ENCODE measurements around the gene MCTP2.

Gene MCTP2

DNA sequence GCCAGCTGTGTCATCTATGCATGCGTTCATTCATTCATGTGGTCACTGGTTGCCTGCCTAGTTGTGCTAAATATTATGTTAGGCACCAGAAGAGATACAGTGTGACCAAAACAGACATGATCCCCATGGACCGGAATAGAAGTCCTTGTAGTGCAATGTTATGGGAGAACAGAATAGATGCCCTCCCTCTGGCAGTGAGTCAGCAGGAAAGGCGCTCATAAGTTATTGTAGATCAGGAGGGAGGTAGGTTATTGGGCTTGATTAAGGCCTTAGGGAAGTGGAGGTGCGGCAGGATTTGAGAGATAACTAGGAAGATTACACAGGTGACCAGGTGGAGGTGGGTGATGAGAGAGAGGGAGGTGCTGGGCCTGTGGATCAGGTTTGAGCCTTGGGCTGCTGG lies 5.2 kb downstream of the MCTP2 start:
- peaks cover 98% of the 10 kb centered on the region for H3K79me2 ChIP-seq (ENCODE audit: control insufficient read depth, low read length)
- peaks cover 91% of the 10 kb centered on the region for H3K4me1 ChIP-seq (ENCODE audit: control insufficient read depth, low read length)
- no peaks in the 10 kb centered on the region for H3K9me3 ChIP-seq (ENCODE audit: control insufficient read depth, insufficient read depth, low read length)
- no peaks in the 10 kb centered on the region for H3K27me3 ChIP-seq (ENCODE audit: control insufficient read depth, low read length)
- 0 out of 2 replicates have a peak overlapping the region, but pooled peaks have one; percentile 54 for H3K4me2 ChIP-seq (ENCODE audit: low read length)
- no peak overlapping the region for H3K27ac ChIP-seq (ENCODE audit: low read depth, low read length)
- H3F3A ChIP-seq (ENCODE audit: control insufficient read depth, insufficient read depth) = peaks cover 28% of the 10 kb centered on the region
- TF ChIP-seq, protein P1, sequence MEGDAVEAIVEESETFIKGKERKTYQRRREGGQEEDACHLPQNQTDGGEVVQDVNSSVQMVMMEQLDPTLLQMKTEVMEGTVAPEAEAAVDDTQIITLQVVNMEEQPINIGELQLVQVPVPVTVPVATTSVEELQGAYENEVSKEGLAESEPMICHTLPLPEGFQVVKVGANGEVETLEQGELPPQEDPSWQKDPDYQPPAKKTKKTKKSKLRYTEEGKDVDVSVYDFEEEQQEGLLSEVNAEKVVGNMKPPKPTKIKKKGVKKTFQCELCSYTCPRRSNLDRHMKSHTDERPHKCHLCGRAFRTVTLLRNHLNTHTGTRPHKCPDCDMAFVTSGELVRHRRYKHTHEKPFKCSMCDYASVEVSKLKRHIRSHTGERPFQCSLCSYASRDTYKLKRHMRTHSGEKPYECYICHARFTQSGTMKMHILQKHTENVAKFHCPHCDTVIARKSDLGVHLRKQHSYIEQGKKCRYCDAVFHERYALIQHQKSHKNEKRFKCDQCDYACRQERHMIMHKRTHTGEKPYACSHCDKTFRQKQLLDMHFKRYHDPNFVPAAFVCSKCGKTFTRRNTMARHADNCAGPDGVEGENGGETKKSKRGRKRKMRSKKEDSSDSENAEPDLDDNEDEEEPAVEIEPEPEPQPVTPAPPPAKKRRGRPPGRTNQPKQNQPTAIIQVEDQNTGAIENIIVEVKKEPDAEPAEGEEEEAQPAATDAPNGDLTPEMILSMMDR (IDR thresholded peaks at IDR 0.05; ENCODE audit: low read depth, low read length, poor library complexity, severe bottlenecking) = no peak
- peaks cover 51% of the 10 kb centered on the region for H3K36me3 ChIP-seq (ENCODE audit: control insufficient read depth, low read length)
- no peaks in the 10 kb centered on the region for H3K9me2 ChIP-seq (replicated peaks; ENCODE audit: control insufficient read depth, low read length)
- H4K20me1 ChIP-seq (ENCODE audit: control insufficient read depth, insufficient read depth, low read depth, low read length) = peaks cover 29% of the 10 kb centered on the region
- H3K4me3 ChIP-seq (ENCODE audit: low read length) = no peak overlapping the region

DNA sequence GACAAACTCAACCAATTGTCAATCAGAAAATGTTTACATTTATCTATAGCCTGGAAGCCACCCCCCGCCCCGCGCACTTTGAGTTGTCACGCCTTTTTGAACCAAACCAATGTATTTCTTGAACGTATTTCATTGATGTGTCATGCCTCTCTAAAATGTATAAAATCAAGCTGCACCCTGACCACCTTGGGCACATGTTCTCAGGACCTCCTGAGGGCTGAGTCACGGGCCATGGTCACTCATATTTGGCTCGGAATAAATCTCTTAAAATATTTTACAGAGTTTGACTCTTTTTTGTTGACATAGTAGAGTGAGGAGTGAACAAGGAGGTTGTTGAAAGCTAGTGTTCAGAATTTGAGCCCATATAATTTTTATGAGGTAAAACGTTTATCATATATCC lies 6.5 kb downstream of the MCTP2 start:
- H4K20me1 ChIP-seq (ENCODE audit: control insufficient read depth, insufficient read depth, low read depth, low read length) = peaks cover 29% of the 10 kb centered on the region
- peak overlapping the region; percentile 54 for H3K4me2 ChIP-seq (ENCODE audit: low read length)
- peaks cover 93% of the 10 kb centered on the region for H3K4me1 ChIP-seq (ENCODE audit: control insufficient read depth, low read length)
- no peak for TF ChIP-seq EZH2phosphoT487 (IDR thresholded peaks at IDR 0.05; ENCODE audit: borderline replicate concordance, low read length)
- TF ChIP-seq, protein P1 (IDR thresholded peaks at IDR 0.05; ENCODE audit: low read depth, low read length, poor library complexity, severe bottlenecking) = no peak
- peaks cover 44% of the 10 kb centered on the region for H3K36me3 ChIP-seq (ENCODE audit: control insufficient read depth, low read length)
- peak overlapping the region; percentile 61 for H3K27ac ChIP-seq (ENCODE audit: low read depth, low read length)
- H3K79me2 ChIP-seq (ENCODE audit: control insufficient read depth, low read length) = peaks cover 98% of the 10 kb centered on the region
- H3K9me3 ChIP-seq (ENCODE audit: control insufficient read depth, insufficient read depth, low read length) = no peaks in the 10 kb centered on the region
- no peaks in the 10 kb centered on the region for H3K27me3 ChIP-seq (ENCODE audit: control insufficient read depth, low read length)
- peaks cover 24% of the 10 kb centered on the region for H3F3A ChIP-seq (ENCODE audit: control insufficient read depth, insufficient read depth)
- H3K9me2 ChIP-seq (replicated peaks; ENCODE audit: control insufficient read depth, low read length) = no peaks in the 10 kb centered on the region
- 0 out of 2 replicates have a peak overlapping the region, but pooled peaks have one; percentile 11 for H3K4me3 ChIP-seq (ENCODE audit: low read length)

DNA sequence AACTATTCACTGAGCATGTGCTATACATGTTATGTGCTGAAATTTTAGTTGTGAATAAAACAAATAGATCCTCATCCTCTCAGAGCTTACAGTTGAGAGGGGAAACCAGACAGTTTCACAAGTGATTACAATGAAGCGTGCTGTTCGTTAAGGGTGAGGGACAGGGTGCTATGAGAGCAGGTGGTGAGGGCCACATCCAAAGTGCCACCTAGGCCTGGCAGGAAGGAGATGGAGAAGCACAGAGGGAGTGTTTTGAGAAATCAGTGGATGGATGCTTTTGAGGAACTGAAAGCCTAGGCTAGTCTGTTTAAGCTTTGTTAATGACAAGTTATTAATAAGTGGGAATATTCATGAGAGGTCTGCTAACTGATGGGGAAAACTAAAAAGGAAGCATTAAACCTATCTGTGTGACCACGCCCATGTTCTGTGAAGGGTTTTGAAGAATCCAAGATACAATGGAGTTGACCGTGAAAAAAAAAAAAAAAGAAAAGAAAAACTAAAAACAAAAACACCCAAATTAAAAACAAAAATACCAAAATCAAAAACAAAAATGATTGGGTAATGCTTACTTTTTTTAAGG lies 7.3 kb downstream of the MCTP2 start:
- Histone ChIP-seq H3K4me2 (ENCODE audit: low read length) (peak overlapping the region; percentile 54), H3K9me2 (replicated peaks; ENCODE audit: control insufficient read depth, low read length) (no peaks in the 10 kb centered on the region), H4K20me1 (ENCODE audit: control insufficient read depth, insufficient read depth, low read depth, low read length) (peaks cover 29% of the 10 kb centered on the region), H3K9me3 (ENCODE audit: control insufficient read depth, insufficient read depth, low read length) (peaks cover 4% of the 10 kb centered on the region; the same call in 1 of the 2 replicates), H3K4me1 (ENCODE audit: control insufficient read depth, low read length) (peaks cover 85% of the 10 kb centered on the region), H3K4me3 (ENCODE audit: low read length) (peak overlapping the region; percentile 7; the same call in 1 of the 2 replicates), H3K27me3 (ENCODE audit: control insufficient read depth, low read length) (no peaks in the 10 kb centered on the region), H3K36me3 (ENCODE audit: control insufficient read depth, low read length) (peaks cover 48% of the 10 kb centered on the region), H3F3A (ENCODE audit: control insufficient read depth, insufficient read depth) (peaks cover 27% of the 10 kb centered on the region), H3K27ac (ENCODE audit: low read depth, low read length) (peak overlapping the region; percentile 61), H3K79me2 (ENCODE audit: control insufficient read depth, low read length) (peaks cover 97% of the 10 kb centered on the region)
- no peak for TF ChIP-seq EZH2phosphoT487 (IDR thresholded peaks at IDR 0.05; ENCODE audit: borderline replicate concordance, low read length)
- TF ChIP-seq, protein P1 (IDR thresholded peaks at IDR 0.05; ENCODE audit: low read depth, low read length, poor library complexity, severe bottlenecking) = no peak

All from DOHH2 (cell line).